Measurements from ENCODE around the gene AACS. TPM values are rescaled to one million over a fixed set of nuclear protein-coding genes. Genes with fewer than 3 reads are reported as not detected.

Gene AACS
- total and polyA plus RNA-seq, 2 of the 4 experiments (the other 2 are of a cell fraction), result 22.0 to 24.9 TPM

GRCh38 chr12:125186471-125187147 is 121.4 kb downstream of the AACS start:
- H3K4ac ChIP-seq (ENCODE audit: low read depth, low read length), result no peak overlapping the region
- DNase-seq (no peak), ATAC-seq (ENCODE audit: low read depth) (peak; percentile 57)
- no peak overlapping the region for H2BK5ac ChIP-seq (ENCODE audit: low read depth, low read length, poor library complexity, severe bottlenecking)
- H3K79me1 ChIP-seq (ENCODE audit: low read depth in 1 of 2, low read length in 2 of 2), result no peaks in the 10 kb centered on the region
- H2BK20ac ChIP-seq (ENCODE audit: low read depth, low read length), result no peak overlapping the region
- H2AK5ac ChIP-seq (ENCODE audit: low read depth, low read length), result no peak overlapping the region
- no peak overlapping the region for H2BK120ac ChIP-seq (ENCODE audit: low read depth, low read length)
- H3K23ac ChIP-seq (ENCODE audit: low read depth, low read length), result no peak overlapping the region
- no peak overlapping the region for H3K56ac ChIP-seq (ENCODE audit: extremely low read depth, insufficient read depth, low read length)
- no peak overlapping the region for H4K5ac ChIP-seq (ENCODE audit: low read depth, low read length)
- peak overlapping the region; percentile 50; the same call in 1 of the 2 replicates for H3K4me2 ChIP-seq (ENCODE audit: low read depth, low read length)
- intact Hi-C loops (cut with micrococcal nuclease), result loop anchor here (10.0 kb wide), 1 partner anchor 192 kb away; the partner anchor contains the start of gene BRI3BP
- H2AFZ ChIP-seq (replicated peaks; ENCODE audit: low read length, poor library complexity), result peak overlapping the region; percentile 75
- H3K9me1 ChIP-seq (ENCODE audit: insufficient read depth, low read length), result no peaks in the 10 kb centered on the region
- BruUV-seq (replicated peaks), result no TSS peak
- H3K4me1 ChIP-seq (ENCODE audit: control insufficient read depth, insufficient read depth, low read length), result no peaks in the 10 kb centered on the region
- no peak overlapping the region for H3K9ac ChIP-seq (ENCODE audit: low read depth, low read length)
- in situ Hi-C loops (cut with MboI; ENCODE audit: low sequenced_read_pairs), result loop anchor here (25.0 kb wide), 1 partner anchor 226 kb away; no protein-coding TSS in a partner anchor
- no peaks in the 10 kb centered on the region for H3K9me3 ChIP-seq (ENCODE audit: control insufficient read depth, insufficient read depth, low read length)
- no peak overlapping the region for H2BK15ac ChIP-seq (ENCODE audit: low read depth, low read length)
- no peak overlapping the region for H3K4me3 ChIP-seq (ENCODE audit: insufficient read depth, low read depth, low read length)
- no peak overlapping the region for H2AK9ac ChIP-seq (replicated peaks; ENCODE audit: low read depth, low read length, poor library complexity)
- H4K20me1 ChIP-seq (ENCODE audit: insufficient read depth, low read length), result no peaks in the 10 kb centered on the region
- CTCF ChIA-PET, result no interaction called here
- H3K27ac ChIP-seq (ENCODE audit: insufficient read depth, low read length), result no peak overlapping the region
- TF ChIP-seq MXI1 (IDR thresholded peaks at IDR 0.05; ENCODE audit: borderline replicate concordance, low read depth, low read length), result no peak
- TF ChIP-seq ELK1 (IDR thresholded peaks at IDR 0.05; ENCODE audit: borderline replicate concordance, low read depth, low read length), result no peak
- no peak for TF ChIP-seq FOS (IDR thresholded peaks at IDR 0.05; ENCODE audit: low read depth, low read length)
- TF ChIP-seq CHD1 (IDR thresholded peaks at IDR 0.05; ENCODE audit: low read depth, low read length), result no peak
- no peak for TF ChIP-seq CTCF (conservative IDR thresholded peaks at IDR 0.05; ENCODE audit: low read depth, low read length)
- TF ChIP-seq MAFK (IDR thresholded peaks at IDR 0.05; ENCODE audit: low read depth, low read length), result no peak
- no peak for TF ChIP-seq POLR2A (IDR thresholded peaks at IDR 0.05; ENCODE audit: low read depth, low read length)
- TF ChIP-seq RAD21 (IDR thresholded peaks at IDR 0.05; ENCODE audit: low read length), result no peak
- no peak for TF ChIP-seq USF2 (IDR thresholded peaks at IDR 0.05; ENCODE audit: low read depth, low read length)
- TF ChIP-seq NFE2L2 (IDR thresholded peaks at IDR 0.05; ENCODE audit: low read depth, low read length), result no peak
- no peak for TF ChIP-seq RFX5 (IDR thresholded peaks at IDR 0.05; ENCODE audit: low read depth, low read length)
- no peak for TF ChIP-seq MAZ (IDR thresholded peaks at IDR 0.05; ENCODE audit: borderline replicate concordance, low read depth, low read length)
- no peak for TF ChIP-seq CEBPB (IDR thresholded peaks at IDR 0.05; ENCODE audit: low read depth, low read length)
- TF ChIP-seq SMC3 (IDR thresholded peaks at IDR 0.05; ENCODE audit: low read depth, low read length), result no peak
- TF ChIP-seq BHLHE40 (IDR thresholded peaks at IDR 0.05; ENCODE audit: low read depth, low read length), result no peak
- TF ChIP-seq RCOR1 (IDR thresholded peaks at IDR 0.05; ENCODE audit: insufficient replicate concordance, low read length), result no peak
- POLR2A ChIA-PET (ENCODE audit: unreplicated experiment), result no interaction called here
- no peak overlapping the region for H3K18ac ChIP-seq (ENCODE audit: low read depth, low read length)
- H4K8ac ChIP-seq (ENCODE audit: low read depth in 2 of 2, low read length in 2 of 2), result no peak overlapping the region
- dilution Hi-C loops (cut with HindIII; ENCODE audit: low sequenced_read_pairs, unreplicated experiment), result no loop called here
- peaks cover 51% of the 10 kb centered on the region for H3K27me3 ChIP-seq (ENCODE audit: control insufficient read depth, insufficient read depth, low read length)
- H3K36me3 ChIP-seq (ENCODE audit: control insufficient read depth, insufficient read depth, low read length), result no peaks in the 10 kb centered on the region
- no peak overlapping the region for H3K14ac ChIP-seq (replicated peaks; ENCODE audit: low read depth, low read length)
- WGBS, 2 experiments (ENCODE audit: extremely low coverage in 2 of 2, insufficient read length in 1 of 2), result 1% methylated on average over 27 of the region's 90 CpGs; no CpG with 5 or more reads in 1 of the 2 experiments
- H4K91ac ChIP-seq (ENCODE audit: insufficient read depth, low read depth, low read length), result no peak overlapping the region
